Activated T-cell treated with anti-CD3 and anti-CD28 coated beads, Interleukin-2, amount 50 U/mL, for 72 hours (primary cell): ENCODE measurements around the gene EFEMP1. TPM values are rescaled to one million over a fixed set of nuclear protein-coding genes. Genes with fewer than 3 reads are reported as not detected.

Experiments
- ATAC-seq, 2 donors: fragments of 150-1000 bp; cut with Tn5 transposase; replicated peaks in 1 of 2; 2 replicates each; pipeline ENCODE4 v1.10.0; 2021; ENCODE audit warnings: moderate library complexity in 2 of 2, mild to moderate bottlenecking in 1 of 2
- DNase-seq, 2 donors: peaks; one replicate each; pipeline ENCODE4 v3.0.0; 2021 to 2022; ENCODE audit warnings: mixed read lengths in 1 of 2
- H3K27ac Mint-ChIP-seq: one replicate; pipeline ENCODE4 v1.8.0; 2022; ENCODE audit warnings: mild to moderate bottlenecking, moderate library complexity, mixed read lengths
- H3K27me3 Mint-ChIP-seq: one replicate; pipeline ENCODE4 v1.8.0; 2022; ENCODE audit warnings: low read depth, mixed read lengths
- H3K36me3 Mint-ChIP-seq, 2 donors: one replicate each; pipeline ENCODE4 v1.8.0; 2022; ENCODE audit warnings: mixed read lengths in 2 of 2, mild to moderate bottlenecking in 1 of 2; ENCODE audit not compliant: insufficient read depth in 2 of 2
- H3K4me1 Mint-ChIP-seq: one replicate; pipeline ENCODE4 v1.8.0; 2022; ENCODE audit warnings: low read depth, mixed read lengths
- H3K4me3 Mint-ChIP-seq, 2 donors: one replicate each; pipeline ENCODE4 v1.8.0; 2022; ENCODE audit warnings: mild to moderate bottlenecking in 2 of 2, mixed read lengths in 2 of 2, moderate library complexity in 2 of 2
- H3K9me3 Mint-ChIP-seq, 2 donors: one replicate each; pipeline ENCODE4 v1.8.0; 2022; ENCODE audit warnings: mixed read lengths in 2 of 2
- total RNA-seq, 2 donors: library from RNA; stranded (reverse); gene quantifications; one replicate each; pipeline ENCODE4 v1.2.3, GENCODE V29; 2022

EFEMP1 gene
- total RNA-seq, 2 donors from 2014 or later = not detected

- H3K27me3 Mint-ChIP-seq = no peaks in the 10 kb centered on the region
- no peaks in the 10 kb centered on the region for H3K36me3 Mint-ChIP-seq
- no peaks in the 10 kb centered on the region for H3K9me3 Mint-ChIP-seq
- no peaks in the 10 kb centered on the region for H3K4me1 Mint-ChIP-seq
- H3K27ac Mint-ChIP-seq = no peak overlapping the region
- ATAC-seq = no peak
- no peak for DNase-seq
- no peak overlapping the region for H3K4me3 Mint-ChIP-seq
These were observed 39.8 kb downstream of the EFEMP1 start for GRCh38 chr2:55883829-55884228.

- no peaks in the 10 kb centered on the region for H3K9me3 Mint-ChIP-seq
- no peaks in the 10 kb centered on the region for H3K4me1 Mint-ChIP-seq
- ATAC-seq (no peak), DNase-seq (no peak)
- H3K36me3 Mint-ChIP-seq = no peaks in the 10 kb centered on the region
- H3K27me3 Mint-ChIP-seq = no peaks in the 10 kb centered on the region
- H3K4me3 Mint-ChIP-seq = no peak overlapping the region
- no peak overlapping the region for H3K27ac Mint-ChIP-seq
These were observed 40.2 kb downstream of the EFEMP1 start for GRCh38 chr2:55883357-55883756.

DNA sequence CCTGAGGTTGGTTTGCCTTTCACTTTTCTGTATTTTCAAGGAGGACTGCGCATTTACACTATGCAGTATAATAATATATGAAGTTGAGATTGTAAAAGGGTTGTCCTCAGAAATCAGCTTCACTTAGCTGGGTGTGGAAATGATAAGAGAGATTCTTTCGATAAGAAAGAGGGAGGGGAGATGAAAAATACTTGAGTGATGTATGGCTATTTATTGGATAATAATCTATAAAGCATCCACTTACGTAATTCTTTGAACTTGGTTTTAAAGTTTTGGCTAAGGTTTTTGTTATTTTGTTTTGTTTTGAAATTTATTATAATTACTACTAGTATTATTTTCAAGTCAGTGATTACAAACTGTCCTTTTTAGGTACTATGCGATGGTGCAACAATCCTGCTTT is 40.6 kb downstream of the EFEMP1 start:
- no peaks in the 10 kb centered on the region for H3K4me1 Mint-ChIP-seq
- ATAC-seq (no peak), DNase-seq (no peak)
- no peak overlapping the region for H3K27ac Mint-ChIP-seq
- H3K4me3 Mint-ChIP-seq = no peak overlapping the region
- H3K36me3 Mint-ChIP-seq = no peaks in the 10 kb centered on the region
- H3K9me3 Mint-ChIP-seq = no peaks in the 10 kb centered on the region
- no peaks in the 10 kb centered on the region for H3K27me3 Mint-ChIP-seq

GRCh38 chr2:55880416-55881143 is 43.0 kb downstream of the EFEMP1 start:
- H3K27ac Mint-ChIP-seq = no peak overlapping the region
- H3K9me3 Mint-ChIP-seq = no peaks in the 10 kb centered on the region
- no peak for ATAC-seq
- no peaks in the 10 kb centered on the region for H3K36me3 Mint-ChIP-seq
- H3K27me3 Mint-ChIP-seq = no peaks in the 10 kb centered on the region
- H3K4me1 Mint-ChIP-seq = no peaks in the 10 kb centered on the region
- DNase-seq = no peak
- H3K4me3 Mint-ChIP-seq = no peak overlapping the region

- Mint-ChIP-seq H3K27me3 (no peaks in the 10 kb centered on the region), H3K4me1 (no peaks in the 10 kb centered on the region), H3K9me3 (no peaks in the 10 kb centered on the region), H3K36me3 (no peaks in the 10 kb centered on the region), H3K27ac (no peak overlapping the region), H3K4me3 (no peak overlapping the region)
- no peak for DNase-seq
- ATAC-seq = no peak
These were observed 43.6 kb downstream of the EFEMP1 start for GRCh38 chr2:55879976-55880375.

- no peaks in the 10 kb centered on the region for H3K36me3 Mint-ChIP-seq
These were observed 46.5 kb downstream of the EFEMP1 start for GRCh38 chr2:55877087-55877436.

GRCh38 chr2:55876429-55877086 is 47.0 kb downstream of the EFEMP1 start:
- Mint-ChIP-seq H3K4me1 (no peaks in the 10 kb centered on the region), H3K9me3 (no peaks in the 10 kb centered on the region), H3K27me3 (no peaks in the 10 kb centered on the region), H3K4me3 (no peak overlapping the region), H3K27ac (no peak overlapping the region), H3K36me3 (no peaks in the 10 kb centered on the region)
- DNase-seq (no peak), ATAC-seq (no peak)

More at GRCh38 chr2:55877087-55877436, 46.5 kb downstream of the EFEMP1 start:
- H3K4me1 Mint-ChIP-seq = no peaks in the 10 kb centered on the region
- H3K27me3 Mint-ChIP-seq = no peaks in the 10 kb centered on the region
- no peak for DNase-seq
- ATAC-seq = no peak
- no peak overlapping the region for H3K27ac Mint-ChIP-seq
- H3K4me3 Mint-ChIP-seq = no peak overlapping the region
- H3K9me3 Mint-ChIP-seq = no peaks in the 10 kb centered on the region

DNA sequence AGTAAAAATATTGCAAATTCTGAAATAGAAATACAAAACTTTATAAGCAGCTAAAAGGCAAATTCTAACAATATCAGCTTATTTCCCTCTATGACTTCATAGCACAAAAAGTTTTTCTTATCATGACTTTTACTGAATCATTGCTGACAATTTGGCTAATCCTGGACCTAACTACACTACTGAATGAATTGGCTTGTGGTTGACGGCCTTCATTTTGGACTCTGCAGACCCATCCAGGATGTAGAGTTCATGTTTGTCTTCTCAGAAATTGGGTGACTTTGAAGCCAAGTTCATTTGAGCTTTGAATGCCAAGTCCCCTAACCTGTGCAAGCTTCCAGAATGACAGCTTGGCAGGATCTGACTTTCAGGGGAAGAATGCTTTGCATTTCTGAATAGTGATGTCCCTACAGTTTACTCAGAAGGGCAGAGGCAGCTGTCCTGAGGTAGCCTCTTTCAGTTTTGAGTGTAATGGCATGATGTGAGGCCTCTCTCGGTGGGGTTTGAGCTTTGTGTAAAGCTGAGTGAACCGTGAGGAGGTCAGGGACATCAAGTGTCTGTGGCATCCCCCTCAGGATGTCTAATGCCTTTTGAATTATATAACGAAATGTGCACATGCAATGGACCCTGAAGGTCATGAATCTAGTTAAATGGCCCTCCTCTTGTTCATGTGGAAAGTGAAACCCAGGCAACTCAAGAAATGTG is 48.0 kb downstream of the EFEMP1 start:
- Mint-ChIP-seq H3K9me3 (no peaks in the 10 kb centered on the region), H3K27me3 (no peaks in the 10 kb centered on the region), H3K36me3 (no peaks in the 10 kb centered on the region), H3K4me1 (no peaks in the 10 kb centered on the region), H3K27ac (no peak overlapping the region), H3K4me3 (no peak overlapping the region)
- ATAC-seq (no peak), DNase-seq (no peak)

GRCh38 chr2:55874338-55874737 is 49.2 kb downstream of the EFEMP1 start:
- DNase-seq = no peak
- Mint-ChIP-seq H3K36me3 (no peaks in the 10 kb centered on the region), H3K4me3 (no peak overlapping the region), H3K4me1 (no peaks in the 10 kb centered on the region), H3K9me3 (no peaks in the 10 kb centered on the region), H3K27me3 (no peaks in the 10 kb centered on the region), H3K27ac (no peak overlapping the region)
- no peak for ATAC-seq

- Mint-ChIP-seq H3K9me3 (no peaks in the 10 kb centered on the region), H3K4me3 (no peak overlapping the region), H3K27me3 (no peaks in the 10 kb centered on the region), H3K27ac (no peak overlapping the region), H3K4me1 (no peaks in the 10 kb centered on the region), H3K36me3 (no peaks in the 10 kb centered on the region)
- ATAC-seq (no peak), DNase-seq (no peak)
These were observed 51.9 kb downstream of the EFEMP1 start for GRCh38 chr2:55871637-55872036.

DNA sequence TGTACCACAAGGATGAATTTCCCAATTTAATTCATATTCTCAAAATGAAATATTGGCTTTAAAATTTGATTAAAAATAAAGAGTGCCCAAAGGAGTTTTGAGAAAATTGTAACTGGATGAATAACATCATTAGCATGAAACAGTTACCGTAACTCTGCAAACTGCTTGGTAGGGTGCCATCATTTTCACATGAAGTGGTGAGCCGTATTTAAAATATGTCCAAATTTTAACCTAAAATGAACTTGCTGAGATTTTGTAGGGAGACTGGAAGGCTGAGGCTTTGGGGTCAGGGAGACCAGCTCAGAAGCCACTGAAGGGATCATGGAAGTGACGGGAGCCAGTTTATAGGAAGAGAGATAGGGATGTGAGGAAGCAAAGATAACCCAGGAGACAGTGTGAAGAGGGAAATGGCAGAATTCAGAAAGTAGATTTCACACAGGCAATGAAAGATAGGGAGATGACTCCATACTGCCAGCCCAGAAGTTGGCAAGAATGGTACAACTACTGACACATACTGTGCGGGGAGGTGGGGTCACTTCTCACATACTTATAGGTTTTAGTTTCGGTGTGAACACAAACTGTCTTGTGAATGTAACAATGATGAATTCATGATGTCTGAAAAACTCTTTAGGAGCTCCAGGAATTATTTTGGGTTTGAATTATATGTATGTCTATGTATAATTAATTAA is 53.8 kb downstream of the EFEMP1 start:
- H3K27ac Mint-ChIP-seq = no peak overlapping the region
- H3K4me3 Mint-ChIP-seq = no peak overlapping the region
- H3K36me3 Mint-ChIP-seq = no peaks in the 10 kb centered on the region
- no peaks in the 10 kb centered on the region for H3K9me3 Mint-ChIP-seq
- no peaks in the 10 kb centered on the region for H3K27me3 Mint-ChIP-seq
- ATAC-seq (no peak), DNase-seq (no peak)
- no peaks in the 10 kb centered on the region for H3K4me1 Mint-ChIP-seq

GRCh38 chr2:55865096-55865835 is 58.3 kb downstream of the EFEMP1 start:
- Mint-ChIP-seq H3K27ac (no peak overlapping the region), H3K4me1 (no peaks in the 10 kb centered on the region), H3K4me3 (no peak overlapping the region), H3K27me3 (no peaks in the 10 kb centered on the region), H3K36me3 (no peaks in the 10 kb centered on the region), H3K9me3 (no peaks in the 10 kb centered on the region)
- no peak for ATAC-seq
- no peak for DNase-seq
